Measurements from ENCODE around the gene LDLRAD4.

DNA sequence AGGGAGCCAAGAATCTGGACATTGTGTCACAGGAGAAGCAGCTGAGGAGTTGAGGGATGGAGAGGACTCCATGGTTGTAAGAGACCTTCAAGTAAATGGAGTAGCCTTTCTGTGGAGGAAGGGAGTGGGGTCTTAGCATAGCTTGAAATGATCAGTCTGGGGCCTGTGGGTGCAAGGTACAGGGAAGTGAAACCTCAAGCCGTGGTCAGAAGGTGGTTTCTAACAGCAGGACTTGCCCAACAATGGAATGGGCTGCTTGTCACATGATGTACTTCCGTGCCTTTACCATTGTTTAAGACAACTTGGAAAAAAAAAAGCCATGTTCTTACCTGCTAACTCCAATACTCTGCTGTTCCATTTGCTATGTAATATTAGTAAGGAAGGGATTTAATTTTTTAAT lies 140.7 kb downstream of the LDLRAD4 start:
- TF ChIP-seq, protein P1, sequence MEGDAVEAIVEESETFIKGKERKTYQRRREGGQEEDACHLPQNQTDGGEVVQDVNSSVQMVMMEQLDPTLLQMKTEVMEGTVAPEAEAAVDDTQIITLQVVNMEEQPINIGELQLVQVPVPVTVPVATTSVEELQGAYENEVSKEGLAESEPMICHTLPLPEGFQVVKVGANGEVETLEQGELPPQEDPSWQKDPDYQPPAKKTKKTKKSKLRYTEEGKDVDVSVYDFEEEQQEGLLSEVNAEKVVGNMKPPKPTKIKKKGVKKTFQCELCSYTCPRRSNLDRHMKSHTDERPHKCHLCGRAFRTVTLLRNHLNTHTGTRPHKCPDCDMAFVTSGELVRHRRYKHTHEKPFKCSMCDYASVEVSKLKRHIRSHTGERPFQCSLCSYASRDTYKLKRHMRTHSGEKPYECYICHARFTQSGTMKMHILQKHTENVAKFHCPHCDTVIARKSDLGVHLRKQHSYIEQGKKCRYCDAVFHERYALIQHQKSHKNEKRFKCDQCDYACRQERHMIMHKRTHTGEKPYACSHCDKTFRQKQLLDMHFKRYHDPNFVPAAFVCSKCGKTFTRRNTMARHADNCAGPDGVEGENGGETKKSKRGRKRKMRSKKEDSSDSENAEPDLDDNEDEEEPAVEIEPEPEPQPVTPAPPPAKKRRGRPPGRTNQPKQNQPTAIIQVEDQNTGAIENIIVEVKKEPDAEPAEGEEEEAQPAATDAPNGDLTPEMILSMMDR (IDR thresholded peaks at IDR 0.05): no peak
- no peak for TF ChIP-seq POLR2A (IDR thresholded peaks at IDR 0.05)
